A549 (cell line): ENCODE measurements around the gene EME2. TPM values are rescaled to one million over a fixed set of nuclear protein-coding genes. Genes with fewer than 3 reads are reported as not detected.

Experiments
- ATAC-seq, 2 experiments: fragments of 200-7000 bp in 1 of 2; fragments of >200 bp in 1 of 2; cut with Nextera tagmentation in 1 of 2; cut with Tn5 transposase in 1 of 2; 3 replicates each; pipeline versions ENCODE4 v1.8.0 to v1.9.1; 2018 to 2020; ENCODE audit warnings: mild to moderate bottlenecking in 1 of 2, moderate library complexity in 1 of 2
- CTCF ChIA-PET: fragments of 300-600 bp; sonication (Branson Sonifier 250); formaldehyde crosslinking; extraction: SDS; loops from one replicate; lab custom pipeline; 2021; ENCODE audit warnings: antibody characterized with exemption, inconsistent platforms; lab: Yijun Ruan, JAX
- POLR2A ChIA-PET: fragments of 350-600 bp; formaldehyde crosslinking; extraction: SDS; loops from one replicate; lab custom pipeline; 2021; ENCODE audit warnings: antibody characterized with exemption, inconsistent platforms; lab: Yijun Ruan, JAX
- DNase-seq, 2 experiments: peaks; one replicate each; pipeline versions ENCODE4 v3.0.0 to v3.0.0-alpha.2; 2011 to 2016; ENCODE audit warnings: low read depth in 1 of 2, low spot score in 1 of 2
- FAIRE-seq: peaks from 2 replicates; lab custom pipeline; 2011; peaks lifted over from hg19 to GRCh38; lab: Jason Lieb, UNC
- H3K27ac ChIP-seq, 2 experiments: fragments of >200 bp; sonication (Bioruptor Twin); formaldehyde crosslinking; 3 replicates each; pipeline ENCODE4 v1.5.1; 2016 to 2017
- H3K4me1 ChIP-seq: fragments of >200 bp; sonication (Bioruptor Twin); formaldehyde crosslinking; 3 replicates; pipeline ENCODE4 v1.6.1; 2016
- H3K4me2 ChIP-seq: fragments of >200 bp; sonication (Bioruptor Twin); formaldehyde crosslinking; 3 replicates; pipeline ENCODE4 v1.6.1; 2016
- H3K4me3 ChIP-seq: fragments of >200 bp; sonication (Bioruptor Twin); formaldehyde crosslinking; 3 replicates; pipeline ENCODE4 v1.5.1; 2016
- H3K9me3 ChIP-seq: fragments of >200 bp; sonication (Bioruptor Twin); formaldehyde crosslinking; 3 replicates; pipeline ENCODE4 v1.6.1; 2016
- BCL3 ChIP-seq: fragments of >200 bp; sonication (Bioruptor Twin); formaldehyde crosslinking; IDR thresholded peaks from 3 replicates; pipeline ENCODE4 v1.6.1; 2016
- EHMT2 ChIP-seq: fragments of 200-600 bp; sonication (generic); IDR thresholded peaks from 2 replicates; pipeline ENCODE4 v1.6.1; 2016; ENCODE audit warnings: antibody characterized with exemption, low read depth, mild to moderate bottlenecking, moderate library complexity
- FOSB ChIP-seq: fragments of 250-450 bp; sonication (Bioruptor Pico); IDR thresholded peaks from 2 replicates; pipeline ENCODE4 v1.5.0; 2020; ENCODE audit warnings: mild to moderate bottlenecking, moderate library complexity
- FOSL2 ChIP-seq, 2 experiments: fragments of 450-650 bp in 1 of 2; fragments of >200 bp in 1 of 2; sonication (Bioruptor Twin) in 1 of 2; formaldehyde crosslinking; IDR thresholded peaks; 2 replicates each; pipeline versions ENCODE4 v1.5.0 to v1.6.1; 2016 to 2020; ENCODE audit warnings: mild to moderate bottlenecking in 1 of 2, moderate library complexity in 1 of 2
- GATA3 ChIP-seq: IDR thresholded peaks from 2 replicates; pipeline ENCODE4 v1.6.1; 2012; ENCODE audit warnings: borderline replicate concordance
- HOXB5 ChIP-seq: fragments of 250-450 bp; sonication (Bioruptor Pico); IDR thresholded peaks from 2 replicates; pipeline ENCODE4 v1.5.0; 2020; ENCODE audit warnings: mild to moderate bottlenecking, moderate library complexity
- JUN ChIP-seq, 2 experiments: fragments of >200 bp; sonication (Bioruptor Twin); formaldehyde crosslinking; IDR thresholded peaks; 2 replicates in 1 of 2; 3 replicates in 1 of 2; pipeline ENCODE4 v1.6.1; 2016 to 2017
- KDM5A ChIP-seq: fragments of 200-600 bp; sonication (generic); IDR thresholded peaks from 2 replicates; pipeline ENCODE4 v1.6.1; 2016; ENCODE audit warnings: antibody characterized with exemption, mild to moderate bottlenecking
- MAFK ChIP-seq: fragments of 450-650 bp; IDR thresholded peaks from 2 replicates; pipeline ENCODE4 v1.6.1; 2014; ENCODE audit not compliant: partially characterized antibody
- MAZ ChIP-seq: fragments of 150-350 bp; IDR thresholded peaks from 2 replicates; pipeline ENCODE4 v1.6.1; 2014; ENCODE audit warnings: antibody characterized with exemption, low read depth, low read length, borderline replicate concordance
- PHF8 ChIP-seq: fragments of 200-600 bp; sonication (generic); IDR thresholded peaks from 2 replicates; pipeline ENCODE4 v1.6.1; 2016; ENCODE audit warnings: low read depth, mild to moderate bottlenecking, antibody characterized with exemption, moderate library complexity, borderline replicate concordance
- POLR2A ChIP-seq: IDR thresholded peaks from 2 replicates; pipeline ENCODE4 v1.6.1; 2012; ENCODE audit warnings: mild to moderate bottlenecking, low read length
- POLR2AphosphoS2 ChIP-seq: conservative IDR thresholded peaks from 2 replicates; pipeline ENCODE4 v1.6.1; 2012; ENCODE audit warnings: low read length, improper control_type of control experiment, inconsistent platforms
- RFX5 ChIP-seq: fragments of 450-650 bp; IDR thresholded peaks from 2 replicates; pipeline ENCODE4 v1.7.1; 2014; ENCODE audit warnings: antibody characterized with exemption, mild to moderate bottlenecking, moderate library complexity
- TP53 ChIP-seq: fragments of 250-450 bp; sonication (Bioruptor Pico); IDR thresholded peaks from 2 replicates; pipeline ENCODE4 v1.5.0; 2021; ENCODE audit warnings: mild to moderate bottlenecking, moderate library complexity
- WGBS: methylation state at CpG from one replicate; pipeline ENCODE4 v1.1.6; 2017; ENCODE audit errors: missing lambda C conversion rate; 5-methylcytosine and 5-hydroxymethylcytosine counted together
- polyA plus RNA-seq, 4 experiments: library from polyadenylated mRNA; depleted of rRNA in 3 of 4; stranded (reverse); fragments of >200 nt; fragmentation: RNase III in 1 of 4; extraction: RNeasy Plus Mini Kit Qiagen cat#74134 plus additional on column Dnase treatment in 1 of 4; gene quantifications; 2 replicates in 3 of 4; 3 replicates in 1 of 4; pipeline ENCODE4 v1.2.3, GENCODE V29; 2011 to 2017
- TF ChIP-seq, protein P1 (sequence below): IDR thresholded peaks from 2 replicates; pipeline ENCODE4 v1.6.1; 2012
- TF ChIP-seq, protein P2 (sequence below): fragments of 200-600 bp; sonication (generic); IDR thresholded peaks from 2 replicates; pipeline ENCODE4 v1.6.1; 2016; ENCODE audit warnings: antibody characterized with exemption, mild to moderate bottlenecking, moderate library complexity
- TF ChIP-seq, protein P3 (sequence below): IDR thresholded peaks from 2 replicates; pipeline ENCODE4 v1.6.1; 2012

The EME2 gene
- polyA plus RNA-seq, 2 of the 4 experiments (the other 2 are of a cell fraction), result 2.9 to 16.5 TPM

DNA sequence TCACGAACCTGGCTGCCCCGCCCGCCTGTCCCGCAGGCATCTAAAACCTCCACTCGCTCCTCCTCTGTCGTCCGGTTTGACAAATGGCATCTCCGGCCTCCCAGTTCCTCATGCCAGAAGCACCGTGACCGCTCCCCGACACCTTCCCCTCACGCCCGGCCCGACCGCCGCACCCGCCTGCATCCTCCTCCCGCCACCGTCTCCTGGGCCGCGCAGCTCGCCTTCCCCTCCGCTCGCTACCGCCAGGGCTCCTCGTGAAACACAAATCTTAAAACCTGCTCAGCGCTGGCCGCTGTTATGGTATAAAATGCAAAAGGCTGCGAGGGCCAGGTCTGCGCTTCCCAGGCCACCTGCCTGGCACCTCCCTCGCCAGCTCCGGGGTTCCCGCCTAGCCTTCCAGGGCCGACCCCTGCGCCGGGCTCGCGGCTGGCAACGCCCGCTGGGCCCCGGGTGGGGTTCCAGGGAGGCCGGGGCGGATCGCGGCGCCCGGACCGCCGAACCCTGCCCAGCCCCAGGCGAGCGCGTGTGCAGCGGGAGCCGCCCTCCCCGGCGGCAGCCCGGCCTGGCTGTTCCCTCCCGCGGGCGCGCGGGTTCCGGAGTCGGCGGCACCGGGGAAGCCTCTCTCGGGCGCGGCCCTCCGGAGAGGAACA, 9.3 kb downstream of the EME2 start:
- ATAC-seq (peak in 1 of 2 experiments; percentile 20; a peak in 4 of 6 replicates), FAIRE-seq (no peak), DNase-seq (peak in 1 of 2 experiments; percentile 35)
- no peak for TF ChIP-seq EHMT2
- no peak for TF ChIP-seq FOSB (CRISPR knock-in tag)
- no peak for TF ChIP-seq MAFK
- TF ChIP-seq BCL3, result 0 out of 3 replicates have a peak, but pooled peaks have one; percentile 34
- TF ChIP-seq HOXB5 (CRISPR knock-in tag), result no peak
- 0 out of 2 replicates have a peak, but pooled peaks have one; percentile 41 for TF ChIP-seq KDM5A
- peak; percentile 35; the same call in 1 of the 2 replicates for TF ChIP-seq PHF8
- peak; percentile 70; the same call in 1 of the 2 replicates for TF ChIP-seq TP53 (CRISPR knock-in tag)
- TF ChIP-seq, protein P1, sequence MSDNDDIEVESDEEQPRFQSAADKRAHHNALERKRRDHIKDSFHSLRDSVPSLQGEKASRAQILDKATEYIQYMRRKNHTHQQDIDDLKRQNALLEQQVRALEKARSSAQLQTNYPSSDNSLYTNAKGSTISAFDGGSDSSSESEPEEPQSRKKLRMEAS, result 0 out of 2 replicates have a peak, but pooled peaks have one; percentile 10
- TF ChIP-seq MAZ, result no peak
- peak; percentile 23; the same call in 1 of the 2 replicates for TF ChIP-seq POLR2A
- Histone ChIP-seq H3K4me2 (peak overlapping the region; percentile 83), H3K4me3 (peak overlapping the region; percentile 74), H3K4me1 (peaks cover 22% of the 10 kb centered on the region; the same call in 2 of the 3 replicates), H3K27ac (peak overlapping the region; percentile 65 to 90), H3K9me3 (no peaks in the 10 kb centered on the region)
- WGBS, result 5% methylated on average over 43 of the region's 70 CpGs
- CTCF ChIA-PET, result interaction anchor here (0.7 to 2.9 kb wide), 7 partner anchors 10 to 147 kb away, joined by 3 to 15 read pairs (median 4); partner anchors contain the start of genes EME2, FAHD1, HAGH and MAPK8IP3
- POLR2A ChIA-PET, result interaction anchor here (0.9 to 2.0 kb wide), 13 partner anchors 10 to 403 kb away, joined by 3 to 46 read pairs (median 6); partner anchors contain the start of genes CRAMP1, EME2, FAHD1 and HAGH

- Histone ChIP-seq H3K4me2 (peak within 1 kb of the TSS; percentile 92), H3K4me1 (peaks cover 22% of the 10 kb centered on the region; the same call in 2 of the 3 replicates), H3K4me3 (peak within 1 kb of the TSS; percentile 80), H3K9me3 (no peaks in the 10 kb centered on the region), H3K27ac (peak within 1 kb of the TSS; percentile 82 to 92)
- POLR2A ChIA-PET, result interaction anchor here (0.7 to 2.0 kb wide), 15 partner anchors 9 to 404 kb away, joined by 3 to 46 read pairs (median 5); partner anchors contain the start of genes CRAMP1, EME2, FAHD1 and HAGH
- DNase-seq (peak; percentile 99 to 100), FAIRE-seq (peak; percentile 98), ATAC-seq (peak; percentile 84 to 93)
- 0% methylated on average over 19 of the region's 102 CpGs for WGBS
- peak; percentile 68 for TF ChIP-seq PHF8
- TF ChIP-seq, protein P2, sequence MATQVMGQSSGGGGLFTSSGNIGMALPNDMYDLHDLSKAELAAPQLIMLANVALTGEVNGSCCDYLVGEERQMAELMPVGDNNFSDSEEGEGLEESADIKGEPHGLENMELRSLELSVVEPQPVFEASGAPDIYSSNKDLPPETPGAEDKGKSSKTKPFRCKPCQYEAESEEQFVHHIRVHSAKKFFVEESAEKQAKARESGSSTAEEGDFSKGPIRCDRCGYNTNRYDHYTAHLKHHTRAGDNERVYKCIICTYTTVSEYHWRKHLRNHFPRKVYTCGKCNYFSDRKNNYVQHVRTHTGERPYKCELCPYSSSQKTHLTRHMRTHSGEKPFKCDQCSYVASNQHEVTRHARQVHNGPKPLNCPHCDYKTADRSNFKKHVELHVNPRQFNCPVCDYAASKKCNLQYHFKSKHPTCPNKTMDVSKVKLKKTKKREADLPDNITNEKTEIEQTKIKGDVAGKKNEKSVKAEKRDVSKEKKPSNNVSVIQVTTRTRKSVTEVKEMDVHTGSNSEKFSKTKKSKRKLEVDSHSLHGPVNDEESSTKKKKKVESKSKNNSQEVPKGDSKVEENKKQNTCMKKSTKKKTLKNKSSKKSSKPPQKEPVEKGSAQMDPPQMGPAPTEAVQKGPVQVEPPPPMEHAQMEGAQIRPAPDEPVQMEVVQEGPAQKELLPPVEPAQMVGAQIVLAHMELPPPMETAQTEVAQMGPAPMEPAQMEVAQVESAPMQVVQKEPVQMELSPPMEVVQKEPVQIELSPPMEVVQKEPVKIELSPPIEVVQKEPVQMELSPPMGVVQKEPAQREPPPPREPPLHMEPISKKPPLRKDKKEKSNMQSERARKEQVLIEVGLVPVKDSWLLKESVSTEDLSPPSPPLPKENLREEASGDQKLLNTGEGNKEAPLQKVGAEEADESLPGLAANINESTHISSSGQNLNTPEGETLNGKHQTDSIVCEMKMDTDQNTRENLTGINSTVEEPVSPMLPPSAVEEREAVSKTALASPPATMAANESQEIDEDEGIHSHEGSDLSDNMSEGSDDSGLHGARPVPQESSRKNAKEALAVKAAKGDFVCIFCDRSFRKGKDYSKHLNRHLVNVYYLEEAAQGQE, result no peak
- TF ChIP-seq, protein P1, result peak; percentile 60
- 0 out of 2 replicates have a peak, but pooled peaks have one; percentile 28 for TF ChIP-seq POLR2AphosphoS2
- no peak for TF ChIP-seq GATA3
- TF ChIP-seq FOSL2 (IDR thresholded peaks at IDR 0.05), result no peak
- TF ChIP-seq FOSL2 (CRISPR knock-in tag; IDR thresholded peaks at IDR 0.05), result no peak
- peak; percentile 34 to 65; a peak in 1 of 5 replicates for TF ChIP-seq JUN (IDR thresholded peaks at IDR 0.05)
- TF ChIP-seq RFX5, result peak; percentile 67; the same call in 1 of the 2 replicates
- peak; percentile 45 for TF ChIP-seq POLR2A
- TF ChIP-seq, protein P3, sequence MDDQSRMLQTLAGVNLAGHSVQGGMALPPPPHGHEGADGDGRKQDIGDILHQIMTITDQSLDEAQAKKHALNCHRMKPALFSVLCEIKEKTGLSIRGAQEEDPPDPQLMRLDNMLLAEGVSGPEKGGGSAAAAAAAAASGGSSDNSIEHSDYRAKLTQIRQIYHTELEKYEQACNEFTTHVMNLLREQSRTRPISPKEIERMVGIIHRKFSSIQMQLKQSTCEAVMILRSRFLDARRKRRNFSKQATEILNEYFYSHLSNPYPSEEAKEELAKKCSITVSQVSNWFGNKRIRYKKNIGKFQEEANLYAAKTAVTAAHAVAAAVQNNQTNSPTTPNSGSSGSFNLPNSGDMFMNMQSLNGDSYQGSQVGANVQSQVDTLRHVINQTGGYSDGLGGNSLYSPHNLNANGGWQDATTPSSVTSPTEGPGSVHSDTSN, result peak; percentile 98
- CTCF ChIA-PET, result interaction anchor here (0.8 to 2.9 kb wide), 9 partner anchors 9 to 147 kb away, joined by 3 to 15 read pairs (median 4); partner anchors contain the start of genes EME2, FAHD1, HAGH and IGFALS
Measured at GRCh38 chr16:1782408-1783264, 10.0 kb downstream of the EME2 start, which contains the start of the genes NUBP2 and SPSB3. TSS of gene NUBP2 (plus strand) at chr16:1782960. CDS start at chr16:1783021, 61 bp downstream. TSS of gene SPSB3 (minus strand) at chr16:1782571. CDS start at chr16:1781483, 1,088 bp downstream.
